ENCODE results near the gene PANK1. TPM values are rescaled to one million over a fixed set of nuclear protein-coding genes. Genes with fewer than 3 reads are reported as not detected.

PANK1 gene
- total RNA-seq, 1 experiment from 2014 or later, result 8.1 TPM

DNA sequence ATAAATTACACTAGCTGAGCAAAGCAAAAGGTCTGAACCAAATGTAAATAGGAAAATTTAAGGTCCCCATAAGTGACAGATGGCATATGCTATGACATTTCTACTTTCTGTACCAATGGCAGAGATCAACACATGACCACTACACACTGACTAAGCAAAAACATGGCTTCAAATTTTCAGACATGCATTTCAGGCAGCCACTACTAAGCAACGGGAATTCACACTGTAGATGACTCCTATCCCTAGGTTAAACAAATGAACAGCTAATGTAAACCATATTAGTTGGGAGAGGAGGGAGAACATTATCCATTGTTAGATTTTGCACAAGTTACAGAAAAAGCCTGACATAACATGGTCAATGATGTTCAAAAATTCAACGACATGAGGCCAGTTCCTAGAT, 45.0 kb upstream of the PANK1 start:
- no peaks in the 10 kb centered on the region for H3K9me3 ChIP-seq (ENCODE audit: insufficient read depth, low read depth)
- H3K4me3 ChIP-seq, result no peak overlapping the region
- no peaks in the 10 kb centered on the region for H3K79me2 ChIP-seq (ENCODE audit: low read depth)
- no TSS peak for BruUV-seq (replicated peaks)
- intact Hi-C loops (cut with micrococcal nuclease; ENCODE audit: unreplicated experiment), result no loop called here
- no peaks in the 10 kb centered on the region for H4K20me1 ChIP-seq (ENCODE audit: insufficient read depth)
- peaks cover 5% of the 10 kb centered on the region for H3K4me1 ChIP-seq (replicated peaks; ENCODE audit: insufficient read depth)
- H3K27ac ChIP-seq, result no peak overlapping the region
- POLR2A ChIA-PET (ENCODE audit: unreplicated experiment), result no interaction called here
- no peaks in the 10 kb centered on the region; the same call in 1 of the 2 replicates for H3F3A ChIP-seq (ENCODE audit: insufficient read depth, low read depth)
- CTCF ChIA-PET, result no interaction called here
- H3K36me3 ChIP-seq (ENCODE audit: low read depth), result no peaks in the 10 kb centered on the region
- TF ChIP-seq EZH2 (IDR thresholded peaks at IDR 0.05; ENCODE audit: low read depth) (no peak), CTCF (conservative IDR thresholded peaks at IDR 0.05) (no peak)
- H3K4me2 ChIP-seq, result no peak overlapping the region
- no peaks in the 10 kb centered on the region for H3K9me2 ChIP-seq (ENCODE audit: insufficient read depth)
- no peak for DNase-seq
- no peaks in the 10 kb centered on the region for H3K27me3 ChIP-seq (ENCODE audit: insufficient read depth, low read depth)
- no peak overlapping the region for H2AFZ ChIP-seq

GRCh38 chr10:89685936-89686335, 40.9 kb upstream of the PANK1 start:
- H3K9me3 ChIP-seq (ENCODE audit: insufficient read depth, low read depth), result no peaks in the 10 kb centered on the region
- CTCF ChIA-PET, result no interaction called here
- H3K9me2 ChIP-seq (ENCODE audit: insufficient read depth), result no peaks in the 10 kb centered on the region
- H3K36me3 ChIP-seq (ENCODE audit: low read depth), result no peaks in the 10 kb centered on the region
- no peak overlapping the region for H2AFZ ChIP-seq
- H3F3A ChIP-seq (ENCODE audit: insufficient read depth, low read depth), result no peaks in the 10 kb centered on the region
- H3K4me1 ChIP-seq (replicated peaks; ENCODE audit: insufficient read depth), result no peaks in the 10 kb centered on the region
- H3K4me3 ChIP-seq, result no peak overlapping the region
- no peak overlapping the region for H3K27ac ChIP-seq
- intact Hi-C loops (cut with micrococcal nuclease; ENCODE audit: unreplicated experiment), result no loop called here
- no peaks in the 10 kb centered on the region for H3K27me3 ChIP-seq (ENCODE audit: insufficient read depth, low read depth)
- DNase-seq, result no peak
- no TSS peak for BruUV-seq (replicated peaks)
- POLR2A ChIA-PET (ENCODE audit: unreplicated experiment), result interaction anchor here (0.6 kb wide), 1 partner anchor 383 kb away, joined by 4 read pairs; no protein-coding TSS in a partner anchor
- H4K20me1 ChIP-seq (ENCODE audit: insufficient read depth), result no peaks in the 10 kb centered on the region
- H3K4me2 ChIP-seq, result no peak overlapping the region
- no peak for TF ChIP-seq EZH2 (IDR thresholded peaks at IDR 0.05; ENCODE audit: low read depth)
- TF ChIP-seq CTCF (conservative IDR thresholded peaks at IDR 0.05), result no peak
- H3K79me2 ChIP-seq (ENCODE audit: low read depth), result no peaks in the 10 kb centered on the region

DNA sequence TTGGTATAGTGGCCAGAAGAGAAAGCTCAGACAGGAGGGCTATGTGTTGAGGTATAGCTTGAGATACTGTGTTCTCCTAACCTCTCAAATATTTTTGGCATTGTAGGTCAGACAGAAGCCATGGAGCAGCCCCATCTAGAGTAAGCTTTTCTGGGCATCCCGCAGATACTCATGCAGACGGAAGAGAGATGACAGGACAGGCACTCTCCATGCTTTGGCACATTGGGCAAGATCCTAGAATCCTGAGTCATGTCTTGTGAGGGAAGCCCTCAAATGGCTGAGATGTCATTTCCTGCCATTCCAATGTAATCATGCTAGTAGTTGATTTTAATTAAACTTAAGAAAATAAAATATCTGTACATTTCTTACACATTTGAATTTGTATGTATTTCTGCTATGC, 39.6 kb upstream of the PANK1 start:
- no TSS peak for BruUV-seq (replicated peaks)
- Histone ChIP-seq H3K9me3 (ENCODE audit: insufficient read depth, low read depth) (no peaks in the 10 kb centered on the region), H3K36me3 (ENCODE audit: low read depth) (no peaks in the 10 kb centered on the region), H3K4me2 (no peak overlapping the region), H3K27ac (no peak overlapping the region), H3K9me2 (ENCODE audit: insufficient read depth) (no peaks in the 10 kb centered on the region), H3K4me1 (replicated peaks; ENCODE audit: insufficient read depth) (no peaks in the 10 kb centered on the region), H3K27me3 (ENCODE audit: insufficient read depth, low read depth) (no peaks in the 10 kb centered on the region), H3K4me3 (no peak overlapping the region), H4K20me1 (ENCODE audit: insufficient read depth) (no peaks in the 10 kb centered on the region), H2AFZ (no peak overlapping the region), H3F3A (ENCODE audit: insufficient read depth, low read depth) (no peaks in the 10 kb centered on the region), H3K79me2 (ENCODE audit: low read depth) (no peaks in the 10 kb centered on the region)
- ChIA-PET POLR2A (ENCODE audit: unreplicated experiment) (interaction anchor here (0.8 kb wide), 1 partner anchor 119 kb away, joined by 8 read pairs; no protein-coding TSS in a partner anchor), CTCF (no interaction called here)
- TF ChIP-seq EZH2 (IDR thresholded peaks at IDR 0.05; ENCODE audit: low read depth), result no peak
- no peak for TF ChIP-seq CTCF (conservative IDR thresholded peaks at IDR 0.05)
- no peak for DNase-seq
- intact Hi-C loops (cut with micrococcal nuclease; ENCODE audit: unreplicated experiment), result no loop called here

All from PC-9 (cell line).